Measurements from ENCODE around the gene ART1.

- TF ChIP-seq CTCF (IDR thresholded peaks at IDR 0.05) = no peak
- no peak for TF ChIP-seq POLR2A (IDR thresholded peaks at IDR 0.05)
Observed at GRCh38 chr11:3707176-3707575, 62.2 kb downstream of the ART1 start.
